ENCODE results near the gene SCD.
"Not testable (repeated sequence)": the region's sequence is repeated elsewhere in the genome, so short reads cannot be mapped to it uniquely, and the experiment has no call there.

SCD gene

GRCh38 chr10:100346765-100347567, at the start of gene SCD:
TSS of gene SCD (plus strand) at chr10:100347233. CDS start at chr10:100347505, 272 bp downstream.
- peak; percentile 83 for DNase-seq

DNA sequence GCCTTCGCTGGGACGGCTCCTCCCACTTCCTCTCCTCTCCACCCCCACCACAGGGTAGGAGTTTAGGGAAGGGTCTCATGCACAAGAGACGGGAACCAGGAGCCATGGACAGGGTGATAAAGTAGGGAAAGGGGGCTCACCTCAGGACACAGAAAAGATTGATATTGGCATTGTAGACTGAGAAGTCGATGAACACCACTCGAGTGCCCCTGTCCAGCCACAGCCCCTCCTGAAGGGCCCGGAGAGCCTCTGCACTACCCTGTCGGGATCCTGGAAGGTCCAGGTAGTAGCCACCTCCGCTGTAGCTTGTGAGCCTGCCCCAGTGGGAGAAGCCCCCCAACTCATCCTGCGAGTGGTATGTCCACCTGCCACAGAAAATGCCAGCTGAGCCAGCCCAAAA, 49.8 kb upstream of the SCD start:
- no peak for DNase-seq

DNA sequence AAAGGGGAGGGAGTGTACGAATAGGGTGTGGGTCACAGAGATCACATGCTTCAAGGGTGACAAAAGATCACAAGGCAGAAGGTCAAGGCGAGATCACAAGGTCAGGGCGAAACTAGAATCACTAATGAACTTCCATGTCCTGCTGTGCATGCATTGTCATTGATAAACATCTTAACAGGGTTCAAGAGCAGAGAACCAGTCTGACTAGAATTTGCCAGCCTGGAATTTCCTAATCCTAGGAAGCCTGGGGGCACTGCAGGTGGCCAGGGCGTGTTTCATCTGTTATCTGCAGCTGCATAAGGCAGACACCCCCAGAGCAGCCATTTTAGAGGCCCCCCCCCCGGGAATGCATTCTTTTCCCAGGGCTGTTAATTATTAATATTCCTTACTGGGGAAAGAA, 45.9 kb upstream of the SCD start:
- DNase-seq, result not testable (repeated sequence)

DNA sequence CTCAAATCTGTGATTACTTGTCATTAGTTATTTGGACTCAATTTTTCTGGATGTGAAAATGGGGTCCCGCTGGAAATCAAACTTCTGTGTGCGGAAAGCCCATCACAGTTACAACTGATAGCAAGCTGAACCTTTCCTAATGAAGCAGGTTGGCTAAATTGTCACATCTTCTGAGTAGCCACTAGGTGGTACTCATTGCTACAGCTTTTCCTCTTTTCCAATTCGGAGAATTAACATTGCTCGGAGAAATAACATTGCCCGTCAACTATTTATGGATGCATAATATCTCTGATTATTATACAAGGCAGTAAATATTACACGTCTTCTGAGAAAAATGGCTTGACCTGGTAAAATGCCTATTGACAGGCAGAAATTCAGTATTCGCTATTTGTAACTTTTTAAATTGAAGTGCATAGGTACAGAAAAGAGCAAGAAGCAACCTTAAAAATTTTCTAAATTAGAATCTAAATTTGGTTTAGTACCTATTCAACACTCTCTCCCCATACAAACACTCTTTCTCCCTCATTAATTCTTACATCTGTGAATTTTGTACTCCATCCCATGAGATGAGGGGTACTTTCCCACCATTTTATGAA, 43.2 kb upstream of the SCD start:
- no peak for DNase-seq

DNA sequence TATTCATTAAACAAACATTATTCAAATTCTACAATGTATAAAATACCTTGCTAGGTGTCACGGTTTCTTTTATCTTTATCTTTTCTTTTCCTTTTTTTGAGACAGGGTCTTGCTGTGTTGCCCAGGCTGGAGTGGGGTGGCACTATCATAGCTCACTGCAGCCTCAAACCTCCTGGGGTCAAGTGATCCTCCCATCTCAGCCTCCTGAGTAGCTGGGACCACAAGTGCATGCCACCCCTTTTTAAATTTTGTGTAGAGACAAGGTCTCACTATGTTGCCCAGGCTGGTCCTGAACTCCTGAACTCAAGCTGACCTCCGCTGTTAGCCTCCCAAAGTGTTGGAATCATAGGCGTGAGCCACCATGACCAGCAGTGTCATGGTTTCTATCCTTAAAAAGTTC, 42.6 kb upstream of the SCD start:
- no peak for DNase-seq

- DNase-seq, result no peak
Observed at GRCh38 chr10:100306861-100307260, 40.2 kb upstream of the SCD start.

DNA sequence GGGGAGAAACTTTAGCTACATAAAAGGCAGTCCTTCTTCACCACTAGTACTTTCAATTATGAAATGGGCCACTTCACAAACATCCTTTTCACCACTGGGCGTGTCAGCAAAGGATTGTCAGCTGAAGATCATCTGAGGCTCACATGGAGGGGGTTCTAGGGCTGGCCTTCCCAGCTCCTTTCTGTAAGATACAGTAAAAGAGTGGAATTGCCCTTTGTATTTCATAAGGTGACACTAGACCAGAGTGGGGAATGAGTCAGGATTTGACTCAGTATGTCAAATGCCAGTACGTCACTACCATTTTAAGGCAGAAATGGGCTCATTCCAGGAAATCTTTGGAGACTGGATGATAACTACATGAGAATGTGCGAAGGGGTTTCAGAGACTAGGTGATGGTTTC, 39.3 kb upstream of the SCD start:
- no peak for DNase-seq

GRCh38 chr10:100311298-100311697, 35.7 kb upstream of the SCD start:
- no peak for DNase-seq

- DNase-seq, result no peak
Observed at GRCh38 chr10:100315615-100316014, 31.4 kb upstream of the SCD start.

GRCh38 chr10:100318207-100318606, 28.8 kb upstream of the SCD start:
- DNase-seq, result no peak

DNA sequence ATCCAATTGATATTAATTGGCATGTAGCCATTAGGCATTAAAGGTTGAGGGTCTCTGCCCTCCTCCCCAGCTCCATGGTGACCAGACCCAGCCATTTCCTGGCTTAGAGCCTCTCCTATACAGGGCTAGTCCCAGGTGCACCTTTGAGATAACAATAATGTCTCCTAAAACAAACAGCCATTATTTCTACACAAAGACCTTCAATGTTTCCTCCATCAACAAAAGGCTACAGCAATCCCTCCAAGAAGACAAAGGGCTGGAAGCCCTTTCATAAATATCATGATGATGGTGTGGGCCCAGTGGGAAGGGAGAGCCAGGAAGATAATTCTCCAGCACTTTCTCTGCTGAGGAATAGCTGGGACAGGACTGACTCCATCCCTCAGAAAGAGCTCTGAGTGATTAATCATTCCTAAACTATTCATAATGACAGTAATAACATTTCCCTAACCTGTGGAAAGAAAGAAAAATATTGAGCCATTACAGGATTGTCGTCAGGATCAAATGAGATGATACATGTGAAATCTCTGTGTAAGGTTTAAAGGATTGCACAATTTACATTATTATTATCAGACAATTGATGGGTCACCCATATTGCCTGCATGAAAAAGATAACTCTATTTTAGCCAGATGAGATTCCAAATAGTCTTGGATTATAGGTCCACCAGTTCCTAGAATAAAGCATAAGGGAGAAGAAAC, 27.2 kb upstream of the SCD start:
- no peak for DNase-seq

DNA sequence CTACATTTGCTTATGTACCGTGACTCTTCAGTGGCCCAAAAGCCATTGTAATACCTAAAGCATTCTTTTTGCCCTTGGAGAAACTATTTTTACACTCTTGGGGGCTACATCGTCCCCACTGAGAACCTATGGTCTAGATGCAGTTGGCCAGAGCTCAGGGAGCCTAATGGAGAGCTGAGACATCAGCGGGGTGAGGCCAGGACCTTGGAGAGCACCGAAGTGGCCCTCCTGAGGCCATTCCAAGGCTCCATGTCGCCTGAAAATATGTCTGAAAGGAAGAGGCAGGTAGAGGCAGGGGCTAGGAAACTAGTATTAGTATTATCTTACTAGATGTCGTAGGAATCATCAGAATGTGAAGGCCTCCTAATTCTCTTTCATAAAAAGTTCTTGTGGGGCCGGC, 21.9 kb upstream of the SCD start:
- DNase-seq, result no peak

GRCh38 chr10:100327007-100327717, 19.9 kb upstream of the SCD start:
- DNase-seq, result no peak

DNA sequence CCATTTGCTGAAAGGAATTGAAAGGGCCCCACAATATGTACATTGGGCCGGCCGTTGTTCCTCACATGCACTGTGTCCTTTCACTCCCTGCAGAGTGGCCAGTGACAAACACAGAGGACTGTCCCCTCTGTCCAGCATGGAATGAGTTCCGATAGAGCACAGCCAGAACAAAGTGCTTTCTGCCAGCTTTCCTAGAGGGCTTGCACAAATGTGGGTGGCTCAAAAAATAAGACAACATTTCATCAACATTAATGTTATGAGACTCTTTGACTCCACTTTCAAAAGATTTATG, 19.4 kb upstream of the SCD start:
- no peak for DNase-seq

DNA sequence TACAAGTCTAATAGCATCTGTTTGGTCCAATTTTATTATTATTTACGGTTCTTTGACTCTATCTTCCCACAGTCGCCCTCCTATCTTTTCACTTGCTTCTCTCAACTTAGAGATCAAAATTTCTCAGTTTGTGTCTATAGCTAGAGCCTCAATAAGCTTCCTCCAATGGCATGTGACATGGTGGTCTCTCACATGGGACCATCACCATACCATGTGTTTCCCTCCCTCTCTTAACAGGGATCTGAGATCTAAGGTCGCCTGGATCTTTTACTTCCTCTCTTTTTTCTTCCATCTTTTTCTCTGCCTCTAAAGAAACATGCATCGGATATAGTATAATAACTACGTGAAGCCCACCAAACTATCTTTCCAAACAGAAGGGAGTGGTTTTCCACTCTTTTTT, 18.8 kb upstream of the SCD start:
- DNase-seq, result no peak

DNA sequence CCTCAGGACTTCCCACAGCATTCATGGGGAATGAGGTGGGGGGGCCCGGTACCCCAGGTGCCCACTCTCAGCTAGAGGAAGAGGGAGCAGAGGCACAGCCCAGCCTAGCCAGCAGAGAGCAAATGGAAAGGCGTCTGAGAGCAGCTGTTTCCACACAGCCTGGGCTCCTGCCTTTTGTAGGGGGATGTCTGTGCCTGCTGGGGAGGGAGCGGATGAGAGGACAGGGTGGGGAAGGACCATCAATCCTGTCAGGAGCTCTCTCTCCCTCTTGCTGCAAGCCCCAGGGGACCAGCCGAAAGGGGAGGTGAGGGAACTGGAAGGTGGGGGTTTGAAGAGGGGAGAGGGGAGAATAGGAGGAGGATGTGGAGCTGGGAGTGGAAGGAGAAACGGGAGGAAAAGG, 17.0 kb upstream of the SCD start, which contains the start of gene PKD2L1:
Gene PKD2L1, minus strand, starts transcription at position 150 of the 400 bp plus-strand sequence. Its CDS starts 125 bp downstream, at position 25.
- no peak for DNase-seq

DNA sequence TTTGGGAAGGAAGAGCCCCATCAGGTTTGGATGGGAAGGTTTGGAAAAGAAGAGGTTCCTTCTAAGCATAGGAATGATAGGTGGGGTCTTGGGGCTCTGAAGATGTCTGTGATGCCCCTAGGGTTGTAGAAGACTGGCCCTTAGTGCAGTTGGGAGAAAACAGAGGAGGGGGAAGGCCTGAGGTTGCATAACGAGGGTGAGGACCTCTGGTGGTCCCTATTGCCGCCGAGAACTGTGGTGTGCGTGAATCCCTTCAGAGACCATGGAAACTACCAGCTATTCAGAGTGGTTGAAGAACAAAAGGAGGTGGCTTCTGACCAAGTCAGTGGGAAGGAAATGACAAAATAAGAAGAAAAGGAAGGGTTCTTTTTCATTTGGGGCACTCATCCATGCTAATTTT, 13.9 kb upstream of the SCD start:
- no peak for DNase-seq

DNA sequence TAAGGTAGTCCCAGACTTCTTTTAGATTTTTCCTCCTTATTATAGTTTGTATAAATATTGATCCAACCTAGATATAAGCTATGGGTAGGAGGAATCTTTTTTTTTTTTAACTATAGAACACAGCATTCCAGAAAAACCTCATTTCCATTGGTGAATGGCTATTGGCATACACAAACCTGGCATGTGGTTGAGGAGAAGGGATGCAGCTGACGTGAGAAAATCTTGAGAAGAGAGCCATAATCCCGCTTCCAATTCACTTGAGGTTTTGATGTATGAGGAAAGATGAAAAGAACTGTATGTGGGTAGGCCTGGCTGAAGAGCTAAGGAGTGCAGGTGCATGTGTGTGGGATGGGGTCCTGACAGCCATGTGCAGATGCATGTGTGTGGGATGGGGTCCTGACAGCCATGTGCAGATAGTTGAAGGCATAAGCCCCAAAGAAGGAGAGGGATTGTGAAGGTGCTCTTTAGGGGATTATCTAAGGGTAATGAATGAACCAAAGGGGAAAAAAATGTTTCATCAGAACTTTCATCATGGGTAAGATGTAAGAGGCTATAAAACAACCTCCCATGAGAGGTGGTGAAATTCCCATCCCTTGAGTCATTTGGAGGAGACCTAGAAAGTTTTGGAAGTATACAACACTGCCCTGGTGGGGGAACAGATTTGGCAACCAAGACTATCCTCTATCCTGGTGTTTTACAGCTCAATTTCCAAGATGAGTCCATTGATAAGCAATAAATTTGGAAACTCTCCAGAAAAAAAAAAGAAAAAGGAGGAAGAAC, 13.2 kb upstream of the SCD start:
- DNase-seq, result no peak

GRCh38 chr10:100334762-100335161, 12.3 kb upstream of the SCD start:
- DNase-seq, result no peak

DNA sequence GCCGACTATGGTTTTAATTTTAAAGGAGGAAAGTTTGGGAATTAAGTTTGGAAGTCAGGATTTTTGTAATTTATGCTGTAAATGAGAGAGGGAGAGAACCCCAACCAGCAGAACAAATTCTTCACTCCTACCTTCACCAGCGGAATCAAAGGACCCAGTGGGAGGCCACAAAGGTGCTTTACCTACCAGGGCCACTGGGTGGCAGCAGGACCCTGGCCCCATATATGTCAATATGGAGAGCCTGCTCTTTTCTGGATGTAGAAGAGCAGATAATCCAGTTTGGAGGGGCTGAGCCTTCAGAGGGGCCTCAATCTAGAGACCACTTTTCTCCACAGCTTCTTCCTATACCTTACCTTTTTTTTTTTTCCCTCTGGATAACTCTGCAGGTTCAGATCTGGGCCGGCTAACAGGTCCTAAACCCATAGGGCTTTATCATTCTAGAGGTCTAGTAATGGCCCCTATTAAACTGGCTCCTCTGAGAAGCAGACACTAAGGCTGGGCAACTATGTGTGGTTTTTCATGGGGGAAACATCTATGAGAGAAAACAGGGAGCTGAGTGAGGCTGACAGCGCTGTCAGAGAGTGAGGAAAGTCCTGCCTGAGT, 8.5 kb upstream of the SCD start:
- DNase-seq, result peak; percentile 15

- no peak for DNase-seq
Observed at GRCh38 chr10:100339236-100339635, 7.8 kb upstream of the SCD start.

Data from NCI-H2227 treated with DMSO at 0.1 percent for 48 hours (cell line).